Stimulated activated naive CD8-positive, alpha-beta T cell treated with anti-CD3 and anti-CD28 coated beads, Interleukin-15, amount 100 ng/mL, for 72 hours (primary cell): ENCODE results near the gene CACNA1A.

Experiments
- ATAC-seq: fragments of 150-1000 bp; cut with Tn5 transposase; 2 replicates; pipeline ENCODE4 v1.10.0; 2021; ENCODE audit warnings: mild to moderate bottlenecking, moderate library complexity
- DNase-seq, 2 donors: peaks; one replicate each; pipeline ENCODE4 v3.0.0; 2021 to 2022
- H3K27ac Mint-ChIP-seq, 2 donors: one replicate each; pipeline ENCODE4 v1.8.0; 2022; ENCODE audit warnings: mild to moderate bottlenecking in 2 of 2, mixed read lengths in 2 of 2, moderate library complexity in 2 of 2
- H3K27me3 Mint-ChIP-seq: one replicate; pipeline ENCODE4 v1.8.0; 2022; ENCODE audit warnings: mixed read lengths
- H3K4me1 Mint-ChIP-seq: one replicate; pipeline ENCODE4 v1.8.0; 2022; ENCODE audit warnings: mild to moderate bottlenecking, mixed read lengths
- H3K4me3 Mint-ChIP-seq, 2 donors: one replicate each; pipeline ENCODE4 v1.8.0; 2022; ENCODE audit warnings: mild to moderate bottlenecking in 2 of 2, mixed read lengths in 2 of 2, moderate library complexity in 1 of 2
- H3K9me3 Mint-ChIP-seq, 2 donors: one replicate each; pipeline ENCODE4 v1.8.0; 2022; ENCODE audit warnings: mixed read lengths in 2 of 2

CACNA1A gene

DNA sequence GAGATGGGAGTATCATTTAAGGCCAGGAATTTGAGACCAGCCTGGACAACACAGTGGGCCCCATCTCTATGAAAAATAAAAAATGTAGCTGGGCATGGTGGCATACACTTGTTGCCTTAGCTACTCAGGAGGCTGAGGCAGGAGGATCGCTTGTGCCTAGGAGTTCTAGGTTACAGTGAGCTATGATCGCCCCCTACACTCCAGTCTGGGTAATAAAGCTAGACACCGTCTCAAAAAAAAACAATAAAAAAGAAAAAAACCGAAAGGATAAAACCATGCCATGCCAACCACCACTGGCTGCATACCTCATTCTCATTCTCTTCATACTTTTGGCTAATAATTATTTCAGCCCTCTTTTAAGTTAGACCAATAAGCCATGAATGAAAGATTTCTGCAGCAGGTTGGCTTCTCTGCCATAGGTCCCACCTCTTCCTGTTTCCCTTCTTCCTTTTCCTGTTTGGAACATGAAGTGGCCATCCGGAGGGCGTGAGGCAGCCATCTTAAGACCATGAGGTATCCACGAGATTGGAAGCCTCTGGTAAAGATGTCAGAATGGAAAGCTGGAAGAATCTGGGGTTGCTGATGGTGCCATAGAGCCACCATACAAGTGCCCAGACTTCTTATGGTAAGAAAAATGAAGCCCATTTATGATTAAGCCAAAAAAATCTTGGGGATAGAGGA is 171.3 kb downstream of the CACNA1A start:
- peaks cover 0 to 11% of the 10 kb centered on the region in 2 donors for H3K9me3 Mint-ChIP-seq
- no peak overlapping the region for H3K4me3 Mint-ChIP-seq
- H3K27me3 Mint-ChIP-seq, result peaks cover 20% of the 10 kb centered on the region

DNA sequence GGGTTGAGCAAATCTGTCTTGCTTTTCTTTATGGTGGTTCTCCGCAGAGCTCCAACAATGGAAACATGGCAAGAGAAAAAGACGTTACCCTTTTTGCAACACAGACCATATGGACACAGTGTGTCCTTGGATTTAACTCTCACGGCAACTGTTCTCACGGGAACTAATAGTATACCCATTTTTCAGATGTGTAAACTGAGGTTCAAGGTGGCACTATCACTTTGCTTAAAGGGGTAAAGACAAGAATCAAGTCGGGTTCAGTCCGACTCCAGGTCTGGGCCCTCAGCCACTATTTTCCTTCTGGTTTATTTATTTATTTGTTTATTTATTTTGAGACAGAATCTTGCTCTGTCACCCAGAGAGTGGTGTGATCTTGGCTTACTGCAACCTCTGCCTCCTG is 176.0 kb downstream of the CACNA1A start:
- no peak overlapping the region for H3K27ac Mint-ChIP-seq
- DNase-seq (no peak), ATAC-seq (no peak)
- no peaks in the 10 kb centered on the region for H3K4me1 Mint-ChIP-seq
- H3K9me3 Mint-ChIP-seq, result peaks cover 0 to 3% of the 10 kb centered on the region in 2 donors
- H3K27me3 Mint-ChIP-seq, result peaks cover 29% of the 10 kb centered on the region
- H3K4me3 Mint-ChIP-seq, result no peak overlapping the region

More for the DNA sequence above, 171.3 kb downstream of the CACNA1A start:
- DNase-seq (no peak), ATAC-seq (no peak)
- Mint-ChIP-seq H3K27ac (no peak overlapping the region), H3K4me1 (no peaks in the 10 kb centered on the region)

DNA sequence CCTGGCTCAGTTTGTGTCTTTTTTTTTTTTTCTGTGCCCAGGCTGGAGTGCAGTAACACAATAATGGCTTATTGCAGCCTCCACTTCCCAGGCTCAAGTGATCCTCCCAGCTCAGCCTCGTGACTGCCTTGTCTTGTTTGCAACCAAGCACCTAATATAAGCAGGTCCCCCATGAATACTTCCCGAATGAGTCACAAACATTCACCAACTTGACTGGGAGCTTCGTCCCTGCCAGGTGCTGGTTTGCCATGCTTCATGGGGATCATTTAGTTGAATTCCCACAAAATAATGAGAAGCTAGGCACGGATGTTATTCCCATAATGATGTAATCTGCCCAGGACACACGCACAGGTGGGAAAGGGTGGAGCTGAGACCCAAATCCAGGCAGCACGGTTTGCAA is 176.5 kb downstream of the CACNA1A start:
- ATAC-seq, result no peak

DNA sequence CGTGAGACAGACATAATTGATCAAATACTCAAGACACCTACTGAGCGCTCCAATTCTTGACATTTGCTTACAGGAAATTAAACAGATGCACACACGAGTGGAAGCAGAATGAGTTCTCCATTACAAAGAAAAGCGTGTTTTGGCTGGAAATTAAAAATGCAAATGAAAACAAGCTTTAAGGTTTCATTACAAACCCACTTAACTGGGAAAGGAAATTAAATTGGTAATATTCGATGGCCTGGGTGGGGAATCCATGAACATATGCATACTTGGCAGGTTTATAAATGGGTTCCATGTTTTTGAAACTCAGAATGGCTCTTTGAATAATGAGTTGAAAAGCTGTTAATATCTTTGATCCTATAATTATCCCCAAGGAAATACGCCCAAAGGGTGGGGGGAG is 178.0 kb downstream of the CACNA1A start:
- H3K9me3 Mint-ChIP-seq, result no peaks in the 10 kb centered on the region
- H3K27me3 Mint-ChIP-seq, result peaks cover 21% of the 10 kb centered on the region
- no peaks in the 10 kb centered on the region for H3K4me1 Mint-ChIP-seq
- ATAC-seq (no peak), DNase-seq (no peak)
- no peak overlapping the region for H3K4me3 Mint-ChIP-seq
- H3K27ac Mint-ChIP-seq, result no peak overlapping the region

More for the DNA sequence above, 176.5 kb downstream of the CACNA1A start:
- peaks cover 29% of the 10 kb centered on the region for H3K27me3 Mint-ChIP-seq
- no peak overlapping the region for H3K4me3 Mint-ChIP-seq
- no peak for DNase-seq
- H3K4me1 Mint-ChIP-seq, result no peaks in the 10 kb centered on the region
- H3K9me3 Mint-ChIP-seq, result no peaks in the 10 kb centered on the region
- no peak overlapping the region for H3K27ac Mint-ChIP-seq

DNA sequence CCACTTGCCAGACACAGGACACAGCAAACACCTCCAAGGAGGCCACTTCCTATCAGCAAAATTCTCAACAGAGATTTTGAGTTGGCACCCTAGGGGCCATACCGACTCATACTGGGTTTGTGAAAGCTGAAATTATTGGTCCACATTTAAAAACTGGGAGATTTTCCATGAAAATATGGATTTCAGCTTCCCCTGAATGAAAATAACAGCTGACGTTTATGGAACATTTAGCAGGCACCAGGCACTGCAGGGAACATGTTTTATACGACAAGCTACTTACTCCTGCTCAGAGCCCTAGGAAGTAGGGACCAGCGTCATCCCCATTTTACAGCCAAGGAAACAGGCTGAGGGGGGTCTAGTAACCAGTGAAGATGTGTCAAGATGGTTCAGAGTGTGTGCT is 186.8 kb downstream of the CACNA1A start:
- Mint-ChIP-seq H3K27me3 (peaks cover 23% of the 10 kb centered on the region), H3K9me3 (peaks cover 0 to 4% of the 10 kb centered on the region in 2 donors), H3K27ac (no peak overlapping the region), H3K4me3 (no peak overlapping the region), H3K4me1 (no peaks in the 10 kb centered on the region)
- ATAC-seq (no peak), DNase-seq (no peak)

DNA sequence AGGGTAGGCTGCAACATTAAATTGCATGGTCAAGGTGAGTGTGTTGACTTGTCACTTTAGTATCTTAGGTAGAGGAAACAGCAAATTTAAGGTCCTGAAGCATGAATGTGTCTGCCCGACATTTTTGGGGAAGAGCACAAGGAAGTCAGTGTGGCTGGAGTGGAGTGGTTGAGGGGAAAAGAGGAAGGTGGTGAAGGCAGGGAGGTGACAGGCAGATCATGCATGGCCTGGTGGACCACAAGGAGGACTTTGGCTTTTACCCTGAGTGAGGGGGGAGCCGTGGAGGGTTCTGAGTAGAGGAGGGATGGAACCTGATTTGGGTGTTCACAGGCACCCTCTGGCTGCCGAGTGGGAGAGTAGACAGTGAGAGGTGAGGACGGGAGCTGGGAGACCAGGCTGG is 188.1 kb downstream of the CACNA1A start:
- Mint-ChIP-seq H3K27ac (no peak overlapping the region), H3K4me1 (no peaks in the 10 kb centered on the region), H3K27me3 (peaks cover 23% of the 10 kb centered on the region), H3K4me3 (no peak overlapping the region), H3K9me3 (peaks cover 0 to 4% of the 10 kb centered on the region in 2 donors)
- DNase-seq (no peak), ATAC-seq (no peak)

DNA sequence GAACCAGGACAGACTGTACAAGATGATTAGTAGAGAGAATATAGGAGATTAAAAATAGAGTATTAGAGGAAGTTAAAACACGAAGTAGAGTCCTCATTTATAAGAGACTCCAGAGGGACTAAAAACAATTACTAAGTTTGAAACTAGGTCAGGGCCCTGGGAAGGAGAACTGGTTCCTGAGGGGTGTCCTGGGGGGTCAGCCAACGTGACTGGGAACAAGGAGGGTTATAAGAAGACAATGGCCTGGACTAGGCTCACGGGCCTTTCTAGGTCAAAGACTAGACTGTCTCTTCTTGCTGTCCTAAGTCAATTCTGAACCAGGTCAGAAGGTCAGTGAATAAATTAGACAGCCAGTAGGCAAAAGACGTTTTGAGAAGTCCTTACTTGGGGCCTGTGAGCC is 190.8 kb downstream of the CACNA1A start:
- H3K9me3 Mint-ChIP-seq, result peaks cover 0 to 4% of the 10 kb centered on the region in 2 donors
- no peaks in the 10 kb centered on the region for H3K4me1 Mint-ChIP-seq
- ATAC-seq (no peak), DNase-seq (no peak)
- peaks cover 23% of the 10 kb centered on the region for H3K27me3 Mint-ChIP-seq
- no peak overlapping the region for H3K27ac Mint-ChIP-seq
- no peak overlapping the region for H3K4me3 Mint-ChIP-seq

DNA sequence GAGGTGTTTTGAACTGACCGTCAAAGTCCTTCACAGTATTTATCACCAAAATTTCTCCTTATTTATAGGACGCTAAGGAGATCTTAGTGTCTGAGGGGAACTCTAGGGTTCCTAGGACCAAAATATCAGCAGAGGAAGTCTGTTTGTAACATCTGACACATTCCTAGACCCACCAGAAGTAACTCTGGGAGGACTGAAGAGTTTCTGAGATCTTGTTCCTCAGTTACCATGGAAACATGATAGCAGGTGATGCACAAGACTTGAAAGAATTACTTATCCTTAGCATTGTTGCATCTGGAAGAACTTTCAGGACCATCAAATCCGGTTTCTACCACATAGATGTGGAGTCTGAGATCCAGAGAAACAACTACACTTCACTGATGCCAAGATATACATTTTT is 191.5 kb downstream of the CACNA1A start:
- no peak overlapping the region for H3K4me3 Mint-ChIP-seq
- H3K9me3 Mint-ChIP-seq, result peaks cover 0 to 4% of the 10 kb centered on the region in 2 donors
- no peaks in the 10 kb centered on the region for H3K4me1 Mint-ChIP-seq
- DNase-seq, result no peak
- H3K27me3 Mint-ChIP-seq, result peaks cover 23% of the 10 kb centered on the region
- ATAC-seq, result no peak
- H3K27ac Mint-ChIP-seq, result no peak overlapping the region

DNA sequence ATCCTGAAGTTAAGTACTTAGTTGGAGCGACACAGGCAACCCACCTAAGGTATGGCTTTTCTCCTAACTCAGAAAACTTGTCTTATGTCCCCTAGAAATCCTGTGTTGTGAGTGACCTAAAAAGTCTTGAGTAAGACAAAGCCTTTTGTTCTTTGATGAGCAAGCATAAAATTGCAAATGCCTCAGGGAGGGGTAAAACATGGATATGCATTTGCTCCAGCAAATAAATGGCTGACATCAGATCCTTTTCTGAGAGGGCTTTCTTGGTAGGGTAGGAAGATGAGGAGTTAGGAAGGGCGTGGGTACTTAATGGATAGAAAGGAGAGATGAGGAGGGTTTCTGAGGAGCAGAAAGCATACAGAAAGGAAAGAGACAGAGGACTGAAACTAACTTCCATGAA is 192.4 kb downstream of the CACNA1A start:
- Mint-ChIP-seq H3K27me3 (peaks cover 15% of the 10 kb centered on the region), H3K4me3 (no peak overlapping the region), H3K27ac (no peak overlapping the region), H3K4me1 (no peaks in the 10 kb centered on the region), H3K9me3 (peaks cover 0 to 4% of the 10 kb centered on the region in 2 donors)
- no peak for DNase-seq
- ATAC-seq, result no peak

DNA sequence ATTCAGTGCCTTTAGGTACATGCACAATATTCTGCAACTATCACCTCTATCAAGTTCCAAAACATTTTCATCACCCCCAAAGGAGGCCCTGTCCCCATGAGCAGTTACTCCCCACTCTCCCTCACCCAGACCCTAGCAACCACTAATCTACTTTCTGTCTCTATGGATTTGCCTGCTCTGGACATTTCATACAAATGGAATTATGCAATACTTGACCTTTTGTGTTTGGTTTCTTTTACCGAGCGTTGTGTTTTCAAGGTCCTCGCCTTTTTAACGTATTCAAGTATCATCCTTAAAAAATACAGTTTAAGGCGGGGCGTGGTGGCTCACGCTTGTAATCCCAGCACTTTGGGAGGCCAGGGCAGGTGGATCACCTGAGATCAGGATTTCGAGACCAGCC is 196.4 kb downstream of the CACNA1A start:
- Mint-ChIP-seq H3K4me3 (no peak overlapping the region), H3K9me3 (no peaks in the 10 kb centered on the region), H3K27ac (no peak overlapping the region), H3K4me1 (no peaks in the 10 kb centered on the region), H3K27me3 (peaks cover 12% of the 10 kb centered on the region)
- ATAC-seq (no peak), DNase-seq (no peak)

DNA sequence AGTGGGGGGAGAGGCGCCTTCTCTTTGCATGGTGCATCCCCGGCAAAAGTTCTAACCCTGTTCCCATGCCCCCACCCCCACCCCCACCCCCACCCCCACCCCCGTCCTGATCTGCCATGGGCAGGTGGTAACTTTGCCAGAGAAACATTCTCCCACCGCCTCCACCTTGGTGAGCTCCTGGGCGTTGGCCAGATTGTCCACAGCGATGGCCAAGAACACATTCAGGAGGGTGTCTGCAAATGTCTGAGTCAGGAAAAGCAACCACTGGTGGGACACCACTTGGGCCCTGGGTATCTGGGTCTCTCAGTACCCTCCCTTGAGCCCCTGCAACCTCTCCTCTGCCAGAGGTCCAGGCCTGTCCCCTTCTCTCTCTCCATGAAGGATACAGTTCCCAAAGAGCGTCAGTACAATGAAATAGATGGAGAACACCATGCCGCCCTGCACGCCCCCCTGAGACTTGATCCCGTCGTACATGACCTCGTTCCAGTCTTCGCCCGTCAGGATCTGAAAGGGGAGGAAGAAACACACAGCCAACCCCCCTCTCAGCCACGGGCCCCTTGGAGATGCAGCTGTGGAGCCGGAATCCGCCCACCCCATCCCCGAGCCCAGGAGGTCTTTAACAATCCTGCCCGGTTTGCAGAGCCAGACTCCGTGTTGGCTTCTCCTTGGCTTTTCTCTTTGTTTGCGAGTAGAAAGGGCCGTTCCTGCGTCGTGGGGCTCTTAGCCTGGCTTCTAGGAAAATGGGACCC is 202.7 kb downstream of the CACNA1A start:
- no peak for ATAC-seq
- Mint-ChIP-seq H3K9me3 (no peaks in the 10 kb centered on the region), H3K4me3 (no peak overlapping the region), H3K4me1 (peaks cover 5% of the 10 kb centered on the region), H3K27me3 (peaks cover 70% of the 10 kb centered on the region), H3K27ac (no peak overlapping the region)
- no peak for DNase-seq

DNA sequence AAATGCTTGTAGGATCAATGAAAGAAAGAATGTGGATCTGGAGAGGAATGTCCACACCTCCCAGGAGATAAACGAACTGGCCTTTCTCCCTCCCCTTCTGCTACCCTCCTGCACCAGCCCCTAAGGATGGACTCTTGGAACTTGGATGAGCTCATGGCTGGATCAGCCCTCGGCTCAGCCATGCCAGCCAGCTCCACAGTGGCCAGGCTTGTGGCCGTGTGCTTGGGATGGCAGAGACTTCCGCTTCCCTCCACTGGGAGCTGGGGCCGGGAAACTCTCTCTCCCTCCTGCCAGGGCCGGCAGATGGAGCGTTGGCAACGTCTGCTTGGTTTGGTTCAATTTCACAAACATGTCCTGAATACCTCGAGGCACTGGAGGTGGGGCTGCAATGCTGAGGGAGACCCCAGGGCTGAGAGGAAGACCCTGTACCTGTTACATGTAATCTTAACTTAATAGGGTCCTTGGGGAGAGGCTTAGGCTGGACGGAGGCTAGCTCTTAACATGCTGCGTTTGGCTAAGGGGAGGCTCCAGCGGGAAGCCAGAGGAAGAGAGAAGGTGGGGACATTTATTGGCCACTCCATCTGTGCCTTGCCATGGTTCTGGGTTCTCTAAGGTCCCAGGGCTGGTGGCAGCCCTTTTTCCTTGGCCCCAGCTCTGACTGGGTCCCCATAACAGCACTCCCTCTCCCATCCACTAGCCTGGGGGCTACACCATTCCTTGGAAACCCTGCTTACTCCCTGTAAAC is 203.6 kb downstream of the CACNA1A start:
- Mint-ChIP-seq H3K9me3 (no peaks in the 10 kb centered on the region), H3K27me3 (peaks cover 70% of the 10 kb centered on the region), H3K27ac (no peak overlapping the region), H3K4me3 (no peak overlapping the region), H3K4me1 (peaks cover 5% of the 10 kb centered on the region)
- DNase-seq (no peak), ATAC-seq (no peak)

DNA sequence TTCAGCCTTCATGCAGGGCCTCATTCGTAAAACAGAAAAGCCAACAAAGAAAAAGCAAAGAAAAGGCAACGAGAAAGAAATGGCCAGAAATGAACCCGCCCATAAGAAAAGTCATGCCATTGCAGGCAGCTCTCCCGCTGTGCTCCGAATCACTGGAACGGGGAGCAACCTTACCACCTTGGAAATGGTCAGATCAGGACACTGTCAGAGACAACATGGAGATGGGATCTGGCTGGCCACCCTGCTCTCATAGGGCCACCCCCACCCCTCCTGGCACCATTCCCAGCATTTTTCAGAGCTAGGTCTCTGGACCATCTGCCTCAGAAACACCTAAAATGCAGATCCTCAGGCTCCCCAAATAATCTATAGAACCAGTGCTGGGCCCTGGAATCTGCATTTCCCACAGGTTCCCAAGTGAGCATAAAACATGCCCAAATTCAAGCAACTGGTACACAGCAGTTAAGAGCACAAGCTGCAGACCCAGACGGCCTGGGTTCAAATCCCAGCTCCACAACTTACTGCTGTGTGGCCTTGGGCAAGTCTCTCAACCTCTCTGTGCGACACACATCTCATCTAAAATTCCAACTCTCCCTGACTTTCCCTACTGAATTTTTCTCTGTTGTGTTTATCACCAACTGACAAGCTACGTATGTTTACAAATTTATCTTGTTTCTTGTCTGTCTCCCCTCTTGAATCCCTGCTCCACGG is 204.5 kb downstream of the CACNA1A start:
- H3K4me3 Mint-ChIP-seq, result no peak overlapping the region
- no peak overlapping the region for H3K27ac Mint-ChIP-seq
- DNase-seq (no peak), ATAC-seq (no peak)
- H3K9me3 Mint-ChIP-seq, result no peaks in the 10 kb centered on the region
- H3K27me3 Mint-ChIP-seq, result peaks cover 66% of the 10 kb centered on the region
- peaks cover 5% of the 10 kb centered on the region for H3K4me1 Mint-ChIP-seq

DNA sequence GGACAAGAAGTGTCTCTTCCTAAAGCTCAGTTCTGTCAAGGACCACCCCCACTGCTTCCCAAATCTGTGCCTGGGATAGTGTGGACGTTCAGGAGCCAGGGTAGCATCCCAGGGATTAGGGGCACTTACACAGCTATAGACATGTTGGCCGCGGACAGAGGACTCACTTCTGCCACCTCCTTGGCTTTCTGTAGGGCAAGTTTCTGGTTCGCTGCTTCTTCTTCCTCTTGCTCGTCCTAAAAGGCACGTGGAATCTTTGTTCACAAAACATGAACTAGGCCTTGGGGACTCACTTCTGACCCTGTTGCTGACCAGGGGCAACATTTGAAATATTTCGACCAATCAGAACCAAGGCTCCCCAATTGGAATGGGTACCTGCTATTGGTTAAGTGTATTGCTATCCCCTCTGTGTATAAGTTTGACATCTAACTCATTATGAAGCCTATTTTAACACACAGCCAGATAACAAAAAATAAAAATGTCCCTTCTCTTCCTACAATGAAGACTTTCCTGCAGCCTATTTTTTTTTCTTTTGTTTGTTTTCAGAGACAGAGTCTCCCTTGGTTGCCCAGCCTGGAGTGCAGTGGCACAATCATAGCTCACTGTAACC is 205.8 kb downstream of the CACNA1A start:
- Mint-ChIP-seq H3K9me3 (no peaks in the 10 kb centered on the region), H3K27me3 (peaks cover 61% of the 10 kb centered on the region), H3K27ac (no peak overlapping the region), H3K4me1 (peaks cover 5% of the 10 kb centered on the region), H3K4me3 (no peak overlapping the region)
- no peak for DNase-seq
- ATAC-seq, result no peak

DNA sequence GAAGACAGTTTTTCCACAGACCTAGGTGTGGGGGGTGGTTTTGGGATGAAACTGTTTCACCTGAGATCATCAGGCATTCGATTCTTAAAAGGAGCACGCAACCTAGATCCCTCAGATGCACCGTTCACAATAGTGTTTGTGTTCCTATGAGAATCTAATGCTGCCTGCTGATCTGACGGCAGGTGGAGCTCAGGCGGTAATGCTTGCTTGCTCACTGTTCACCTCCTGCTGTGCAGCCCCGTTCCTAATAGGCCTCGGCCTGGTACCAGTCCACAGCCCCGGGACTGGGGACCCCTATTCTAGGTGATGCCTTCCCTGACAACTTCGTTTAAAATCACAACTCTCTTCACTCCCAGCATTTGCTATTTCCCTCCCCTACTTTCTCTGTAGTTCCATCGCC is 206.4 kb downstream of the CACNA1A start:
- peaks cover 5% of the 10 kb centered on the region for H3K4me1 Mint-ChIP-seq
- H3K4me3 Mint-ChIP-seq, result no peak overlapping the region
- H3K9me3 Mint-ChIP-seq, result no peaks in the 10 kb centered on the region
- DNase-seq (no peak), ATAC-seq (no peak)
- H3K27me3 Mint-ChIP-seq, result peaks cover 58% of the 10 kb centered on the region
- H3K27ac Mint-ChIP-seq, result no peak overlapping the region
